Activated naive CD8-positive, alpha-beta T cell treated with anti-CD3 and anti-CD28 coated beads, Interleukin-2, amount 50 U/mL, for 16 hours (primary cell): Measurements from ENCODE around the gene ZNF469.
"Not testable (repeated sequence)": the region's sequence is repeated elsewhere in the genome, so short reads cannot be mapped to it uniquely, and the experiment has no call there.

Experiments
- DNase-seq: peaks from one replicate; pipeline ENCODE4 v3.0.0-alpha.2; 2020; ENCODE audit warnings: low read depth, low spot score

ZNF469 gene

GRCh38 chr16:88410297-88410968 lies 27.7 kb downstream of the ZNF469 start:
- not testable (repeated sequence) for DNase-seq

DNA sequence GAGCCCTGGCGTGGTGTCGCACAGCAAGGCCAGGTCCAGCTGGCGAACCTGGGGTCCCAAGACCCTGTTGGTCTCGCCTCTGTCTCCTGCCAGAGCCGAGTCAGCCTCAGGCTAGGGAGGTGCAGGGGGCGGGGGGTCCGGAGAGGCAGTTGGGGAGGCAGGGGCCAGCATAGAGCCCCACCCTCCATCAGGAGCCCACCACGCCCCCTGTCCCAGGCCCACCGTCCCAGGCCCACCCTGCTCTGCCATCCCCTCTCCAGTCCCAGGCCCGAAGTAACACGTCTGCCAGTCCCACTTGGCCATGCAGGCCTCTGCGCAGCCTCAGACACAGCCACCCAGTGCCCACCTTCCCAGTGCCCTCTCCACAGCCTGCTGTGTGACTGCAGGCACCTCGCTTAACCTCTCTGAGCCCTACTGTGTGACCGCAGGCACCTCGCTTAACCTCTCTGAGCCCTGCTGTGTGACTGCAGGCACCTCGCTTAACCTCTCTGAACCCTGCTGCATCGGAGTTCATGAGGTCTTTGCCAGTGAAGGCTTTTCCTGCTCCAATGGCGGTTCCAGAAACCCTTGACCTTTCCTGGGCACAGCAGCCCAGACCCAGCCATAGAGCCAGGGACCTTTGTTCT lies 29.3 kb downstream of the ZNF469 start:
- DNase-seq, result no peak

DNA sequence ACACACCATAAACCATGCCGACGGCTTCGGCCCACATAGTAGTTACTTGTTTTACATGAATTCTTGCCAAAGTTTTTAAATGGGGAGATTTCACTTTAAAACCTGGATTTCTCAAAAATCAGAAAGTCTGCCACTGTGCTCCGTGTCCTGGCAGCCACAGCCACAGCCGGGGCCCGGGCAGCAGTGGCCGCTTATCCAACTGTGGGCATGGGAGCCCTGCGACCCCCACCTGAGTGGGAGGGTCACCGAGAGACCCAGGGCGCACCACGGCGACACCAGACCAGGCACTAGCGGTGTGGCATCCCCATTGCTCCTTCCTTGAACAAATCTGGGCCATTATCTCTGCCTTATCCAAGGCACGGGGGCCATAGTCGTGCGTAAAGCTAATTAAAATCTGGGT lies 30.0 kb downstream of the ZNF469 start:
- no peak for DNase-seq

- DNase-seq, result no peak
Measured at GRCh38 chr16:88413231-88413630, 30.5 kb downstream of the ZNF469 start.

GRCh38 chr16:88413631-88414030 lies 30.9 kb downstream of the ZNF469 start:
- no peak for DNase-seq

DNA sequence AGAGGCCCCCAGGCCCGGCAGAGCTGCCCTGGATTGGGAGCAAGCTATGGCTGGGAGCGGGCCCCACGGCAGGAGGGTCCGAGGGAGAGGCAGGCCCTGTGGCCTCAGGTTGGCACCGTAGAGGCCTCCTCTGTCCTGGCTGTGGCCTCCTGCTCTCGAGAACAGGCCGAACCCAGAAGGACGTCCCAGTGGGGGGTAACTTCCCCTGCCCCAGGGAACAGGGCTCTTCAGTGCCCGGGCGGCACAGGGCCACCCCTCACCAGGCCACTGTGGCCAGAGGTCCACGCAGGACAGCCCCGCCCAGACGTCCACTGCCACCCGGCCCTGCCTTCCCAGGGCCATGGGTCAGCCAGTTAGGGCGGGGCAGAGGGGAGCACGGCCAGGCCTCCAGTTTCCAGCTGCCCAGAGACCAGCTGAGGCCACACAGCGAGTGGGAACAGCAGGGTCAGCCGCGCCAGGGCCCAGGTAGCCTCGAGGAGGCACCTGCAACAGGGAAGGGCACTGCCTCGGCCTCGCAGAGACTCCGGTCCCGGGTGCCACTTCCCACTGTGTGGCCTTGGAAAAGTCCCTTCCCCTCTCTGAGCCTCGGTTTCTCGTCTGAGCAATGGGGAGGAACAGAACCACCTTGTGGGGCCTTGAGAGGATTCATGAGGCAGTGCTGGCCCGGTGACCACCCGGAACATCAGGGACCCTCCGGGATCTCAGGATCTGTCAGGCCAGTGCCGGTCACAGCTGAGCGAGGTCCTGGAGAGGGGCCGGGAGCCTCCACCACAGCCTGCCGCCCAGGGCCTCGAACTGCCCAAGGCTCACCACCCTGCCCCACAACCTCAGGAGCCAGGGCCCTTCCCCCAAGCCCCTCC lies 32.0 kb downstream of the ZNF469 start:
- no peak for DNase-seq

DNA sequence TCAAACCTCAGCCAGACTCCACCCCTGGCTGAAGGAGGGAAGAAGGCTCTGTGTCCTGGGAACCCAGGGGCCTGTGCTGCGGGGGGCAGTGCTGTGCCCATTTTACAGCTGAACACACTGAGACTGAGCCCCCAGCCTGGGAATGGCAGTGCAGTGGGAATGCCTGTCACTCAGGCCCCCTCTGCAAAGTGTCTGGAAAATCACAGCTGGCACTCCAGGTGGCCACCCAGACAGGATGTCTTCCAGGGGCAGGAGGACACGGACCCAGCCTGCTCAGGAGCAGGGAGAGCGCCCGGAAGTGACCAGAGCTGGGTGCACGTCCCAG lies 32.6 kb downstream of the ZNF469 start:
- no peak for DNase-seq

DNA sequence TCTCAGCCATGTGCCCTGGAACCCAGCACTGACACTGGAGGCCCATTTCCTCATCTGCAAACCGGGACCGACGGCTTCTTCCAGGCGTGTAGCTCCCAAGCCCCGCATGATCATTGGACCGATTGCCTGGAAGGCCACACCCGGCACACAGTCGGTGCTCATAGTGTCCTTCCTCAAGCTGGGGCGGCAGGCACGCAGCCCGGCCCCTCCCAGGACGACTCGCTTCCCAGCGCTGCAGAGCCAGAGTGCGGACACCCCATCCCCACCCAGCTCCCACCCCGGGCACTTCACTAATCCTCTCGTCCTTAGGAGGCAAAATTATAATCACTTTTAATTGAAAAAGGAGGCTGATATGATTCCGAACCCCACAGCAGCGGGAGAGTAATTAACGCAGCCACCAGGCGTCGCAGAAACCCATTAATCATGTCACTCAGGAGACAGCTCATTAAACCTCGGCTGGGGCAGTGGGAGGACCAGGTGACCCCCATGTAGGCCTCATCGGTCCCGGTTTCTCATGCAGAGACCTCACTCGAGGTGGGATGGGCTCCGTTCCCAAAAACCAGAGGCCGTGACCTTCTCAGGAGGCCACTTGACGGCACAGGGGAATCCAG lies 33.1 kb downstream of the ZNF469 start:
- DNase-seq, result no peak

DNA sequence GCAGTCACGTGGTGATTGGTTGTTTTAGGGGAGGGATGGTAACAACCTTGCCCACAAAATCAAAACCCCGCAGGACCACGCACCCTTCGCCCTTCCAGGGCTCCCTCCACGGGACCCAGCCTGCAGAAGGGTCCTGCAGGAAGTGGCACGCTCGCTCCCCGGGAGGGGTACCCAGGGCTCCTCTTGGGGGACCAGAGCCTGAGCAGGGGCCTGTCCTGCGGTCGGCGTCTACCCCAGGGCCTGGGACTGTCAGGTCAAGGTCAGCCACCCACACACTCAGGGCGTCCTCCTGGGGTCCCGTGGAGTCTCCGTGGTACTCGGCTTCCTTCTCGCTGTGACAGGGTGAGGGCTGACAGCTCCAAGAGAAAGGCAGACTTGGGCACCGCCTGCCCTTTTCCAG lies 33.9 kb downstream of the ZNF469 start:
- DNase-seq, result no peak

DNA sequence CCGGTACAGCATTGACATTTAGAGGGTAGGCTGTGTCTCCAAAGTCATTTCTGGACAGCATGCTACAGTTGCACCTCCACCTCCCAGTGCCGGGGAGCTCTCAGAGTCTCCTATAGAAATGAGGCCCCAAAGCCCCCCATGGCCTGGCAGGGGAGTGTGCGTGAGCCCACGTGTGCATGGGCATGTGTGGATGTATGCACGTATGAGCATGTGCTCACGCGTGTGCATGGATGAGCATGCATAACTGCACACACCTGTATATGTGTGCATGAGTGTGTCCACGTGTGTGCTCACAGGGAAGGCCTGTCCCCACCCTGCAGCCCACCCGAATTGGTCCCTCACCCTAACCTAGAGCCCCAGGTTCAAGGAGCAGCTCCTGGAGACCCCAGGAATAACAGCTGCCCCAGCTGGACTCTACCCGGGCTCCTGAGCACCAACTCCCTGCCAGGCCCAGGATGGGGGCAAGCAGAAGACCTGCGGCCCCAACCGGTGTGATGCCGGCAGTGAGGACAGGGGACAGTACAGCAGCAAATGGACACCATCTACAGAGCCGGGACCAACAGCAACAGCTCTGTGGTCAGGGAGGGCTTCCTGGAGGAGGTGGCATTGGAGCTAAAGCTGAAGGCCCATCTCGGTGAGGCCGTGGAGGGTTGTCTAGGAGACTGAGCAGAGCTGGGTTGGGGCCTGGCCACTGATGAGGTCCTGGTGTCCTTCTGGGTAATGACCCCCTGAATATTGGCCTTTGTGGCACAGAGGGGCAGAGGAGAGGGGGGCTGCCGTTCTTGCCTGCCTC lies 35.1 kb downstream of the ZNF469 start:
- DNase-seq, result no peak

DNA sequence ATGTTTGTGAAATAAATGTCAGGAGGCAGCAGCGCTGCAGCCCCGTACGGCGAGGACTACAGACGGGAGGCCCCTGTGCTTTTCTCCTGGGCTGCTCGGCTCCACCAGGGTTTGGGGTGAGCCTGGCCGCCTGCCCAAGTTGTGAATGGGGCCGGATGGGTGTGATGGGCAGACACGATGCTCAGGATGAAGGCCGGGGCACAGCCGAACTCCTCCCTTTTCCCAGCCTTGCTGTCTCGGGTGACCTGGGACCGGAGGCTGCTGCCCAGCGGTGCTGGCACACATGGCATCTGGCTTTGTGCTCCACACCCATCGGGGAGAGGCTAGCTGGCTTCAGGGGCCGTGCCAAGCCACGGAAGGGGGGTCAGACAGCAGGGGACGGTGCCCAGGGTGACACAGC lies 36.1 kb downstream of the ZNF469 start:
- no peak for DNase-seq

GRCh38 chr16:88419790-88420189 lies 37.0 kb downstream of the ZNF469 start:
- no peak for DNase-seq

GRCh38 chr16:88420496-88420895 lies 37.7 kb downstream of the ZNF469 start:
- DNase-seq, result no peak

- DNase-seq, result no peak
Measured at GRCh38 chr16:88421301-88421700, 38.5 kb downstream of the ZNF469 start.

GRCh38 chr16:88421871-88422433 lies 39.2 kb downstream of the ZNF469 start:
- DNase-seq, result no peak

GRCh38 chr16:88422733-88423447 lies 40.1 kb downstream of the ZNF469 start:
- no peak for DNase-seq

GRCh38 chr16:88423448-88423850 lies 40.7 kb downstream of the ZNF469 start:
- no peak for DNase-seq

DNA sequence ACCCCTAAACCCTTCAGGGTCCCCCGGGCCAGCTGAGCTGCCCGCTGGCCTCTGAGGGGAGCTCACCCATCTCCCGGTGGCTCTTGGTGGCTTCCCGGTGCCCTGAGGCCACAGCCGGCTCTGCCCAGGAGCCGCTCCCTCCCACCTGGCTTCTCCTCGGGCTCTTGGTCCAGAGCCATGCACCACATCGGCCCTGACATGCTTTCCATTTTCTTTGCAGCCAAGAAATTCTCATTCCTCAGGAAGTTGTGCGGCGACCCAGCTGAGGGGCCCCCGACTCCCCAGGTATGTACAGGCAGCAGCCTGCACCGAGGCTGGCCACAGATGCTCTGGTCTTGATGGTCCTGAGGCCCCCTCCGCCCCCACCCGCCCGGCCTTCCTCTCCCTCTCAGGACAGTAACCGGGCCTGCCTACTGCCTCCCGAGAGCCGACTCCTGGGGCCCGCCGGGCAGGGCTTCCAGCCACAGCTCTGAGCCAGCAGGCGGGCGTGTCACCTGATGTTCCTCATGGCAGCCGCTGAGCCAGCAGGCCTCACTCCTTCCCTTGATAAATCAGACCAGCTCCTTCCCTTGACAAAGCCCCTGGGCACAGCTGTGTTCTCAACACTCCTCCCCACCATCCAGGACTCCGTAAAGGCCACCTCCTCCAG lies 42.0 kb downstream of the ZNF469 start:
- no peak for DNase-seq

GRCh38 chr16:88426018-88426417 lies 43.3 kb downstream of the ZNF469 start:
- no peak for DNase-seq

- no peak for DNase-seq
Measured at GRCh38 chr16:88427376-88427775, 44.6 kb downstream of the ZNF469 start.
